Upper lobe of right lung (tissue), 1 donor: ENCODE data around the gene HPGDS. TPM values are rescaled to one million over a fixed set of nuclear protein-coding genes. Genes with fewer than 3 reads are reported as not detected.

Source experiments
- ATAC-seq: fragments of 200-7000 bp; cut with Tn5 transposase; one replicate; pipeline ENCODE4 v1.9.1; 2020; ENCODE audit warnings: mild to moderate bottlenecking, moderate library complexity
- DNase-seq: peaks from one replicate; pipeline ENCODE4 v3.0.0-alpha.2; 2020
- H3K27ac ChIP-seq: fragments of 200-600 bp; one replicate; pipeline ENCODE4 v1.8.0; 2022
- H3K27me3 ChIP-seq: fragments of 200-600 bp; one replicate; pipeline ENCODE4 v1.8.0; 2022; ENCODE audit warnings: mild to moderate bottlenecking
- H3K36me3 ChIP-seq: fragments of 200-600 bp; one replicate; pipeline ENCODE4 v1.8.0; 2022
- H3K4me1 ChIP-seq: fragments of 200-600 bp; one replicate; pipeline ENCODE4 v1.8.0; 2022
- H3K4me3 ChIP-seq: fragments of 200-600 bp; one replicate; pipeline ENCODE4 v1.8.0; 2022; ENCODE audit warnings: mild to moderate bottlenecking
- H3K9me3 ChIP-seq: fragments of 200-600 bp; one replicate; pipeline ENCODE4 v1.8.0; 2022
- CTCF ChIP-seq: fragments of 200-600 bp; IDR thresholded peaks from one replicate; pipeline ENCODE4 v1.8.0; 2022; ENCODE audit warnings: antibody characterized with exemption
- intact Hi-C: fragments of 100-400 bp; cut with DNase I; formaldehyde crosslinking; loops from one replicate; pipeline ENCODE4 v1.11.0; 2022
- total RNA-seq: library from RNA; stranded (reverse); fragmentation: NEBNext Ultra II Directional; extraction: Animal tissue kit (Norgen Biotek cat#: 25700); gene quantifications from one replicate; pipeline ENCODE4 v1.2.1, GENCODE V29; 2021
- donor health status: DM: no; HTN: yes; CAD: no; lungs with severe emphysema.

Gene HPGDS
- total RNA-seq, 1 donor from 2014 or later: 15.8 TPM

DNA sequence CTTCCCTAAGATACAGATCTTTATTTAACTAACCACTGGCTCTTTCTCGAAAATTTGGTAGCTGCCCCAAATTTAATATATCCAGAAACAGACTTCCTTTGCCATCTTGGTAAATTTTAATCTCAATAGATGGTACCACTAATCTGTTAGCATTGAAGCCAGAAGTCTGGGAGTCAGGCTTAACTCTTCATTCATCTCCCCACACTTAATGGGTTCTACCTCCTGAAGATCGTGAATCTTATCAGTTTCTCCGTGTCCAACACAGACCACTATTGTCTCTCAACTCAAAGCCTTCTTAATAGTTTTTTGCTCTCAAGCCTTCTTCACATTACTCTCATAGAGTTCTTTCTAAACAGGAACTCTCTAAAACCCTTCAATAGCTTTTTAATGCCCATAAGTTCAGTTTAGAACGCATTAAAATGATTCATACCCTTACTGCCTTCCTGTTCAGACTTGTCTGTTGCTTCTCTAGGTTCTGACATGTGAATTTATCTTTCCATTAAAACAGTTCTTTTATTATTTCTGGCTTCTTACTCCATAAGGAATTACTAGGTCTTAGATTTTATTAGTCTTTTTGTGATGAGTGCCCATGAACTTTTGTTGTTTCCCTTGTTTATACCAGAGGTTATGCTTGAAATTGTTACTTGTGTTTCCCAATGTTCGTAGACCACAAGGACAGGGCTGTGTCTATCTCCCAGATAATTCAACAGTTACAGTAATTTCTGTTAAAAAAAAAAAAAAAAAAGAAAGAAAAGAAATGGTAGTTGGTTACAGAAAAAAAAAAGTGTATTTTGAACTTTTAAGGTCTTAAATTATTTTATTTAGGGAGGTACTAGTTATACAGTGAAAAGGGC, 80.2 kb downstream of the HPGDS start:
- H3K9me3 ChIP-seq: no peaks in the 10 kb centered on the region
- peaks cover 10% of the 10 kb centered on the region for H3K36me3 ChIP-seq
- TF ChIP-seq CTCF: no peak
- DNase-seq: no peak
- ATAC-seq: no peak
- no peaks in the 10 kb centered on the region for H3K27me3 ChIP-seq
- intact Hi-C loops: no loop called here
- H3K4me3 ChIP-seq: no peak overlapping the region
- no peak overlapping the region for H3K27ac ChIP-seq
- H3K4me1 ChIP-seq: no peaks in the 10 kb centered on the region

DNA sequence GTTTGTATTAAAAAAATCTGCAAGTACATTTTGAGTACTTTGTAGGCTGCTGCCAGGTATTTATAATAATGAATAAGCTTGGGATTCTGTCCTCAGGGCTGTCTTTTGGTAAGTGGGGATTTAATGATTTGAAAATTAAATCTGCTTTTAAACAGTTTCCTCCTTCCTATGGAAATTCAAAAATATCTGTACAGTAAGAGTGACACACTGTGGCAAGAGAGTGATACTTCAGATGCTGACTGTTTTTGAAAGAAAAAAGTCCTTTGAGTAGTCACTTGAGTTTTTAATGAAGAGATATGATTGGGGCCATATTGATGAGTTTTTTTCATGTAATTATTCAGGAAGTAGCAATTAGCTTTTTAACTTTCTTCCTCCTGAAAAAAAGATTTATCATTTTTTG, 85.8 kb downstream of the HPGDS start:
- TF ChIP-seq CTCF: no peak
- Histone ChIP-seq H3K9me3 (no peaks in the 10 kb centered on the region), H3K4me1 (no peaks in the 10 kb centered on the region), H3K27me3 (no peaks in the 10 kb centered on the region), H3K27ac (no peak overlapping the region), H3K36me3 (peaks cover 18% of the 10 kb centered on the region), H3K4me3 (no peak overlapping the region)
- DNase-seq (no peak), ATAC-seq (no peak)
- intact Hi-C loops: no loop called here

DNA sequence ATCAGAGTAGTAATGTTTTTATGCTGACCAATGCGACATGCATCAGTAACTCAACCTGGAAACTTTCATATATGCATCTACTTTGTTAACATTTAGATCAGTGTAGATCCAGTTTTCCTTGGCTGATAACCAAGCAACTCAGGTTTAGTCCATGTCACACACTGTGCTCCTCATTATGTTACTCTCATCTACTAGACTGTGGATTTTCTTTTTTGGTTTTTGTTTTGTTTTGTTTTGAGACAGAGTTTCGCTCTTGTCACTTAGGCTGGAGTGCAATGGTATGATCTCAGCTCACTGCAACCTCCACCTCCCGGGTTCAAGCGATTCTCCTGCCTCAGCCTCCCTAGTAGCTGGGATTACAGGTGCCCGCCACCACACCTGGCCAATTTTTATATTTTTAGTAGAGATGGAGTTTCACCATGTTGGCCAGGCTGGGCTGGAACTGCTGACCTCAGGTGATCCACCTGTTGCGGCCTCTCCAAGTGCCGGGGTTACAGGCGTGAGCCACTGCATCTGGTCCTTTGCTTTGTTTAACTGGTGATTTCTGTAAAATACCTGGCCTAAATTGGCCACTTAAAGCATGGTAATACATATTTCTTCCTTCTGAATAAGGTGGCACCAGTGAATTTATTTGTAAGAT, 86.4 kb downstream of the HPGDS start:
- H3K36me3 ChIP-seq: peaks cover 22% of the 10 kb centered on the region
- no peak for DNase-seq
- ATAC-seq: no peak
- no peaks in the 10 kb centered on the region for H3K4me1 ChIP-seq
- H3K27ac ChIP-seq: no peak overlapping the region
- no peak overlapping the region for H3K4me3 ChIP-seq
- no peaks in the 10 kb centered on the region for H3K27me3 ChIP-seq
- H3K9me3 ChIP-seq: no peaks in the 10 kb centered on the region
- intact Hi-C loops: no loop called here
- no peak for TF ChIP-seq CTCF

- peaks cover 37% of the 10 kb centered on the region for H3K36me3 ChIP-seq
These were observed 89.6 kb downstream of the HPGDS start for GRCh38 chr4:94253036-94253435.

DNA sequence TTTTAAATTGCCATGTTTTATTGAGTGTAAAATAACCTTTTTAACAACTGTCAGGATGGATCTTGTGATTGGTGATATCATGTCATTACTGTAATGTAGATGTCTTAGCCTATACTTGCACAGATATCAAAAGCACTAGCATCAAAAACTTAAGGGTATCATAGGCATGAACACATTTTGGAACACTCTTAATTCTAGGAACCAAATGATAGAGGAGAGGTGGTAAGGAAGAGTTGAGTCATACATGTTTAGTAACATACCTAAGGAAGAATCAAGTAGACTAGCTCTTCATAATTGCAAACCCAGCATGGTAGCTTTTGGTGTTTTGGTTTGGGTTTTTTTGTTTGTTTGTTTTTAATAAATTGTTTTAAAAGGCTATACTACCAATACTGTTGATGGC, 91.5 kb downstream of the HPGDS start:
- ATAC-seq: no peak
- no peaks in the 10 kb centered on the region for H3K9me3 ChIP-seq
- no peak overlapping the region for H3K4me3 ChIP-seq
- intact Hi-C loops: no loop called here
- H3K27ac ChIP-seq: no peak overlapping the region
- peaks cover 37% of the 10 kb centered on the region for H3K36me3 ChIP-seq
- no peak for DNase-seq
- H3K4me1 ChIP-seq: no peaks in the 10 kb centered on the region
- no peaks in the 10 kb centered on the region for H3K27me3 ChIP-seq
- TF ChIP-seq CTCF: no peak

More at GRCh38 chr4:94253036-94253435, 89.6 kb downstream of the HPGDS start:
- H3K27me3 ChIP-seq: no peaks in the 10 kb centered on the region
- H3K9me3 ChIP-seq: no peaks in the 10 kb centered on the region
- H3K27ac ChIP-seq: no peak overlapping the region
- intact Hi-C loops: no loop called here
- DNase-seq: no peak
- no peak for ATAC-seq
- no peaks in the 10 kb centered on the region for H3K4me1 ChIP-seq
- no peak overlapping the region for H3K4me3 ChIP-seq
- TF ChIP-seq CTCF: no peak

Other genes starting within 250 kb of the HPGDS start
- gene SMARCAD1, start 135.0 kb downstream of the HPGDS start, total RNA-seq: 21.0 TPM
- gene PDLIM5, start 109.1 kb upstream of the HPGDS start, total RNA-seq: 82.8 TPM